ENCODE results near the gene RNF217.

The RNF217 gene

DNA sequence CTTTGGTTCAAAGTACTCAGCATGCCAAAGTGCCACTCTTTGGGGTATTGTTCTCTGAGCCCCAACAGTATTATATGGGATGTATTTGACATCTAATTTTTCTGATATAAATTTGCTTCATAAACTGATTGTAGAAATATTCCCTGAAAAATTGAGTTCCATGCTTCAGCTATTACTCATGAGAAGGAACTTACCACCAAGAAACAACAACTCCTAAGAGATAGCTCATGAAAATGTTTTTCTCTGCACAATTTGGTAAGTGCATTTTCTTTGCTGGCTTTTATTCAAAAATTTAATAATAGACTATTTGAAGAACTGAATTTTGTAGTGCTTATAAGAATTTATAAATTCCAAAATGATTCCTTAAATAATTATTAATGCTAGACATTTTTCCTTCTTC lies 178.6 kb downstream of the RNF217 start:
- H3K9me3 ChIP-seq (ENCODE audit: severe bottlenecking), result no peaks in the 10 kb centered on the region
- H3K27me3 ChIP-seq (ENCODE audit: insufficient read depth, low read depth, severe bottlenecking), result no peaks in the 10 kb centered on the region
- TF ChIP-seq CTCF (IDR thresholded peaks at IDR 0.05; ENCODE audit: low read depth, low read length), result no peak
- H3K36me3 ChIP-seq, result no peaks in the 10 kb centered on the region
- no peak for DNase-seq
- no peak overlapping the region for H3K27ac ChIP-seq
- H3K4me3 ChIP-seq (ENCODE audit: low read depth, low read length), result no peak overlapping the region
